ENCODE data around the gene HDAC9. TPM values are rescaled to one million over a fixed set of nuclear protein-coding genes. Genes with fewer than 3 reads are reported as not detected.

The HDAC9 gene
- total RNA-seq, 1 donor from 2014 or later, result 28.6 TPM

DNA sequence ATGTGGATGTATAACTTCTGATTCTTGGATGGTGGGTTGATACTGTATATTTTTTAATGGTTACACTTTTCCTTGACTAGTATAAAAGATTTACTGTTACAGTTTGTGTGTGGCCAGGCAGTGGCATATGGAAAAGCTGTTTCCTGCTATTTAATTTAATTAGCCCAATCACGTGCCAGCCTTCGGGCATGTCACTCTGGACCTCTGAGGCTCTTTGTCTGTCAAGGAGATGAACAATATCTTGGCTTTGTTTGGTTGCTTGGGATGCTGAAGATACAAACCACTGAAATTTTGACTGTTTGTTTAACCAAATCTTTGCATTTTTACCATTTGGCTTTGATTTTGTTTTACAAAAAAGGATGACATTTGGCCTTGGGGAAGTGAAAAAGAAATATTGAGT is 185.0 kb downstream of the HDAC9 start:
- Histone ChIP-seq H2AFZ (replicated peaks) (no peak overlapping the region), H3K9me3 (ENCODE audit: low read depth) (no peaks in the 10 kb centered on the region), H3K36me3 (no peaks in the 10 kb centered on the region), H3K79me2 (ENCODE audit: low read depth) (no peaks in the 10 kb centered on the region), H3K9ac (no peak overlapping the region), H4K20me1 (ENCODE audit: low read depth) (no peaks in the 10 kb centered on the region), H3F3A (ENCODE audit: low read depth) (no peaks in the 10 kb centered on the region), H3K4me3 (no peak overlapping the region), H3K4me1 (no peaks in the 10 kb centered on the region), H3K4me2 (no peak overlapping the region), H3K27me3 (no peaks in the 10 kb centered on the region), H3K27ac (no peak overlapping the region)
- Mint-ChIP-seq H3K4me3 (no peak overlapping the region), H3K9me3 (peaks cover 3% of the 10 kb centered on the region), H3K27me3 (ENCODE audit: insufficient read depth, low read depth) (no peaks in the 10 kb centered on the region), H3K27ac (no peak overlapping the region), H3K4me1 (no peaks in the 10 kb centered on the region), H3K36me3 (no peaks in the 10 kb centered on the region)
- no peak for DNase-seq (ENCODE audit: low spot score)
- TF ChIP-seq EZH2phosphoT487 (IDR thresholded peaks at IDR 0.05), result no peak
- TF ChIP-seq, protein P1, sequence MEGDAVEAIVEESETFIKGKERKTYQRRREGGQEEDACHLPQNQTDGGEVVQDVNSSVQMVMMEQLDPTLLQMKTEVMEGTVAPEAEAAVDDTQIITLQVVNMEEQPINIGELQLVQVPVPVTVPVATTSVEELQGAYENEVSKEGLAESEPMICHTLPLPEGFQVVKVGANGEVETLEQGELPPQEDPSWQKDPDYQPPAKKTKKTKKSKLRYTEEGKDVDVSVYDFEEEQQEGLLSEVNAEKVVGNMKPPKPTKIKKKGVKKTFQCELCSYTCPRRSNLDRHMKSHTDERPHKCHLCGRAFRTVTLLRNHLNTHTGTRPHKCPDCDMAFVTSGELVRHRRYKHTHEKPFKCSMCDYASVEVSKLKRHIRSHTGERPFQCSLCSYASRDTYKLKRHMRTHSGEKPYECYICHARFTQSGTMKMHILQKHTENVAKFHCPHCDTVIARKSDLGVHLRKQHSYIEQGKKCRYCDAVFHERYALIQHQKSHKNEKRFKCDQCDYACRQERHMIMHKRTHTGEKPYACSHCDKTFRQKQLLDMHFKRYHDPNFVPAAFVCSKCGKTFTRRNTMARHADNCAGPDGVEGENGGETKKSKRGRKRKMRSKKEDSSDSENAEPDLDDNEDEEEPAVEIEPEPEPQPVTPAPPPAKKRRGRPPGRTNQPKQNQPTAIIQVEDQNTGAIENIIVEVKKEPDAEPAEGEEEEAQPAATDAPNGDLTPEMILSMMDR (IDR thresholded peaks at IDR 0.05), result no peak
- TF ChIP-seq EZH2 (IDR thresholded peaks at IDR 0.05), result no peak

DNA sequence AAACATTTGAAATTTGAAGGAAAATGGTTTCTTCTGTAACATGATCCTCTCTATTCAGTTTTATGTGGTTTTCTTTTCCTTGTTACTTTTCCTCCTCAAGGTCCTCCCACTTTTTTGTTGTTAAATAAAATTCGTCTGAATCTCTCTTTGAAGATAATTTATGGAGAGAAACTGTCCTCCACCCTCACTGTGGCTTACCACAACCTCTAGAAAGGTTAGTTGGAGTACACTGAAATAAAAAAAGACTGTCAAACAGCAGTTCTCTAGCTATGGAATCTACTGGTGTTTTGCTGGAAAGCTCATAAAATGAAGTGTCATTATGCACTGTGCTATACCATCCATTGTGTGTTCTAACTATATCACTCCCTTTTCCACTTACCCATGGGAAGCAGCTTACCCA is 189.4 kb downstream of the HDAC9 start:
- Histone ChIP-seq H3K27me3 (no peaks in the 10 kb centered on the region), H3K27ac (no peak overlapping the region), H2AFZ (replicated peaks) (no peak overlapping the region), H3K9ac (no peak overlapping the region), H3K9me3 (ENCODE audit: low read depth) (no peaks in the 10 kb centered on the region), H3K36me3 (no peaks in the 10 kb centered on the region), H3K4me1 (peaks cover 4% of the 10 kb centered on the region), H4K20me1 (ENCODE audit: low read depth) (no peaks in the 10 kb centered on the region), H3K4me3 (no peak overlapping the region), H3K79me2 (ENCODE audit: low read depth) (no peaks in the 10 kb centered on the region), H3F3A (ENCODE audit: low read depth) (no peaks in the 10 kb centered on the region), H3K4me2 (no peak overlapping the region)
- no peaks in the 10 kb centered on the region for H3K27me3 Mint-ChIP-seq (ENCODE audit: insufficient read depth, low read depth)
- H3K4me1 Mint-ChIP-seq, result peaks cover 2% of the 10 kb centered on the region
- no peaks in the 10 kb centered on the region for H3K9me3 Mint-ChIP-seq
- DNase-seq (ENCODE audit: low spot score), result no peak
- TF ChIP-seq, protein P1 (IDR thresholded peaks at IDR 0.05), result no peak
- TF ChIP-seq EZH2 (IDR thresholded peaks at IDR 0.05), result no peak
- no peak for TF ChIP-seq EZH2phosphoT487 (IDR thresholded peaks at IDR 0.05)
- no peaks in the 10 kb centered on the region for H3K36me3 Mint-ChIP-seq
- H3K4me3 Mint-ChIP-seq, result no peak overlapping the region
- H3K27ac Mint-ChIP-seq, result no peak overlapping the region

DNA sequence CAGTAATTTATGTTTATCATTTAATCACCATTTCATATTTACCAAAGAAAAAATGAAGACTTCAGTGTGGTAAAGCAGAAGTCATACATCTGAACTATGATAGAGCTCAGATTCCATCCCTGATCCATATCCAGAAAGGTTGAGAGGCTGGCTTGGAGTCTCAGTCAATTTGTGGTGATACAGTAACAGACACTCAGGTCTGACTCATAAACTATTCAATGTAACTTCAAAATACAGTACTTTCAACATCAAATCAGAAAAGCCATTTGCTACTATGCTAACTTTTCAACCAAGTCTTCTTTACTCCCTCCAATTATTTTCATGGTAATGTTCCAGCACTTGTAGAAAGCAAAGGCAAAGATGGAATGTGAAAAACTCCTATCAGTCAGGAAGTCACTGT is 190.4 kb downstream of the HDAC9 start:
- TF ChIP-seq EZH2 (IDR thresholded peaks at IDR 0.05), result no peak
- TF ChIP-seq EZH2phosphoT487 (IDR thresholded peaks at IDR 0.05), result no peak
- H3K4me3 Mint-ChIP-seq, result no peak overlapping the region
- H3K9ac ChIP-seq, result no peak overlapping the region
- no peaks in the 10 kb centered on the region for H3K27me3 Mint-ChIP-seq (ENCODE audit: insufficient read depth, low read depth)
- H3K27ac Mint-ChIP-seq, result no peak overlapping the region
- H3K4me1 ChIP-seq, result peaks cover 4% of the 10 kb centered on the region
- no peak overlapping the region for H2AFZ ChIP-seq (replicated peaks)
- H3K9me3 Mint-ChIP-seq, result no peaks in the 10 kb centered on the region
- H3K4me1 Mint-ChIP-seq, result peaks cover 2% of the 10 kb centered on the region
- H3K9me3 ChIP-seq (ENCODE audit: low read depth), result no peaks in the 10 kb centered on the region
- no peaks in the 10 kb centered on the region for H4K20me1 ChIP-seq (ENCODE audit: low read depth)
- DNase-seq (ENCODE audit: low spot score), result no peak
- no peak overlapping the region for H3K27ac ChIP-seq
- H3K36me3 Mint-ChIP-seq, result no peaks in the 10 kb centered on the region
- no peak overlapping the region for H3K4me2 ChIP-seq
- H3K4me3 ChIP-seq, result no peak overlapping the region
- H3K79me2 ChIP-seq (ENCODE audit: low read depth), result no peaks in the 10 kb centered on the region
- H3K27me3 ChIP-seq, result no peaks in the 10 kb centered on the region
- no peaks in the 10 kb centered on the region for H3K36me3 ChIP-seq
- H3F3A ChIP-seq (ENCODE audit: low read depth), result no peaks in the 10 kb centered on the region

DNA sequence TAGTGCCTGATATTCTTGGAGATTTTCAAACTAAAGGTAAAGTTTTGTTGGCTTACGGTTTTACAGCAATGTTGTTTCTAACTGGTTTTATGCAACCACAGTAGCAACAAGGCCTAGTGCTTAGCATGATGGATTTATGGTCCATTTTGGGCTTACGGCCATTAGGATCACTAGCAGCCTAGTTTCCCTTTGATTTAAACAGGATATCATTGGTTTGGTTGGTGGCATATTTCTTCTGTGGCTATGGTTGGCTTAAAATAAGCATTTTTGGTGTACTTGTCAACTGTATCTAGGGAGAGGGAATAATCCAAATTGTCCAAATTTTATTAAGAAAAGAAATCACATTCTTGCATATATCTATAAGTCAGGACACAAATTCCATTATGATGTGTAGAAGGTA is 194.0 kb downstream of the HDAC9 start:
- no peaks in the 10 kb centered on the region for H3K36me3 ChIP-seq
- H3K79me2 ChIP-seq (ENCODE audit: low read depth), result no peaks in the 10 kb centered on the region
- no peaks in the 10 kb centered on the region for H3K9me3 ChIP-seq (ENCODE audit: low read depth)
- H2AFZ ChIP-seq (replicated peaks), result no peak overlapping the region
- H3K4me1 ChIP-seq, result peaks cover 4% of the 10 kb centered on the region
- no peak overlapping the region for H3K27ac ChIP-seq
- H3K4me3 Mint-ChIP-seq, result no peak overlapping the region
- peaks cover 5% of the 10 kb centered on the region for H3K4me1 Mint-ChIP-seq
- no peak overlapping the region for H3K27ac Mint-ChIP-seq
- no peak overlapping the region for H3K4me3 ChIP-seq
- DNase-seq (ENCODE audit: low spot score), result no peak
- no peaks in the 10 kb centered on the region for H3K9me3 Mint-ChIP-seq
- no peaks in the 10 kb centered on the region for H3K27me3 ChIP-seq
- no peaks in the 10 kb centered on the region for H3K36me3 Mint-ChIP-seq
- no peak overlapping the region for H3K4me2 ChIP-seq
- no peak for TF ChIP-seq EZH2phosphoT487 (IDR thresholded peaks at IDR 0.05)
- no peak for TF ChIP-seq EZH2 (IDR thresholded peaks at IDR 0.05)
- TF ChIP-seq, protein P1 (IDR thresholded peaks at IDR 0.05), result no peak
- H3K27me3 Mint-ChIP-seq (ENCODE audit: insufficient read depth, low read depth), result no peaks in the 10 kb centered on the region
- H4K20me1 ChIP-seq (ENCODE audit: low read depth), result no peaks in the 10 kb centered on the region
- no peaks in the 10 kb centered on the region for H3F3A ChIP-seq (ENCODE audit: low read depth)
- H3K9ac ChIP-seq, result no peak overlapping the region
